ENCODE data around the gene PRR33.
"Not testable (repeated sequence)": the region's sequence is repeated elsewhere in the genome, so short reads cannot be mapped to it uniquely, and the experiment has no call there.

PRR33 gene

GRCh38 chr11:1878137-1879031 lies 13.3 kb downstream of the PRR33 start:
- H3K4me3 ChIP-seq (ENCODE audit: low read depth, low read length): no peak overlapping the region
- no peak for TF ChIP-seq CTCF (IDR thresholded peaks at IDR 0.05; ENCODE audit: low read depth, low read length)

- H3K4me3 ChIP-seq (ENCODE audit: low read depth, low read length): no peak overlapping the region
- TF ChIP-seq CTCF (IDR thresholded peaks at IDR 0.05; ENCODE audit: low read depth, low read length): no peak
Observed at GRCh38 chr11:1877211-1878136, 14.2 kb downstream of the PRR33 start.

- H3K4me3 ChIP-seq (ENCODE audit: low read depth, low read length): no peak overlapping the region
- peak; percentile 46 for TF ChIP-seq CTCF (IDR thresholded peaks at IDR 0.05; ENCODE audit: low read depth, low read length)
Observed at GRCh38 chr11:1876361-1877063, 15.2 kb downstream of the PRR33 start.

- not testable (repeated sequence) for H3K4me3 ChIP-seq (ENCODE audit: low read depth, low read length)
Observed at GRCh38 chr11:1875851-1876301, 15.8 kb downstream of the PRR33 start.

GRCh38 chr11:1875093-1875850 lies 16.4 kb downstream of the PRR33 start:
- H3K4me3 ChIP-seq (ENCODE audit: low read depth, low read length): no peak overlapping the region
- TF ChIP-seq CTCF (IDR thresholded peaks at IDR 0.05; ENCODE audit: low read depth, low read length): no peak

- not testable (repeated sequence) for H3K4me3 ChIP-seq (ENCODE audit: low read depth, low read length)
Observed at GRCh38 chr11:1874441-1875092, 17.1 kb downstream of the PRR33 start.

- not testable (repeated sequence) for H3K4me3 ChIP-seq (ENCODE audit: low read depth, low read length)
Observed at GRCh38 chr11:1873813-1874150, 17.9 kb downstream of the PRR33 start.
